Fibroblast of lung (primary cell): ENCODE measurements around the gene RAB28. TPM values are rescaled to one million over a fixed set of nuclear protein-coding genes. Genes with fewer than 3 reads are reported as not detected.

Source experiments
- DNase-seq, 2 donors: peaks; one replicate each; pipeline versions ENCODE4 v3.0.0 to v3.0.0-alpha.2; 2010; ENCODE audit warnings: low read depth in 2 of 2
- H2AFZ ChIP-seq: 2 replicates; pipeline ENCODE4 v1.5.1; 2012; ENCODE audit warnings: low read length, control low read depth, inconsistent platforms
- H3K27ac ChIP-seq: 2 replicates; pipeline ENCODE4 v1.5.1; 2011; ENCODE audit warnings: low read length, control low read depth; ENCODE audit not compliant: insufficient read depth
- H3K27me3 ChIP-seq: 2 replicates; pipeline ENCODE4 v1.5.1; 2011; ENCODE audit warnings: mild to moderate bottlenecking, low read length; ENCODE audit not compliant: control insufficient read depth, insufficient read depth
- H3K36me3 ChIP-seq: 2 replicates; pipeline ENCODE4 v1.5.1; 2011; ENCODE audit warnings: low read length; ENCODE audit not compliant: control insufficient read depth, insufficient read depth
- H3K4me1 ChIP-seq: 2 replicates; pipeline ENCODE4 v1.5.1; 2011; ENCODE audit warnings: low read length; ENCODE audit not compliant: control insufficient read depth, insufficient read depth; ENCODE audit errors: extremely low read depth
- H3K4me2 ChIP-seq: 2 replicates; pipeline ENCODE4 v1.5.1; 2011; ENCODE audit warnings: low read length, control low read depth; ENCODE audit not compliant: insufficient read depth; ENCODE audit errors: extremely low read depth
- H3K4me3 ChIP-seq, 4 experiments: fragments of 200-600 bp in 1 of 4; sonication (generic) in 1 of 4; replicated peaks in 1 of 4; 2 replicates each; pipeline ENCODE4 v1.5.1; 2011 to 2016; ENCODE audit warnings: low read length in 4 of 4, low read depth in 3 of 4, mild to moderate bottlenecking in 3 of 4, control low read depth in 2 of 4, inconsistent platforms in 1 of 4, mixed read lengths in 1 of 4; ENCODE audit not compliant: insufficient read depth in 1 of 4; ENCODE audit errors: control extremely low read depth in 1 of 4
- H3K79me2 ChIP-seq: 2 replicates; pipeline ENCODE4 v1.5.1; 2012; ENCODE audit warnings: mild to moderate bottlenecking, low read length, inconsistent platforms; ENCODE audit not compliant: control insufficient read depth, insufficient read depth
- H3K9ac ChIP-seq: 2 replicates; pipeline ENCODE4 v1.5.1; 2011; ENCODE audit warnings: mild to moderate bottlenecking, low read length, control low read depth; ENCODE audit not compliant: insufficient read depth
- H3K9me3 ChIP-seq: 2 replicates; pipeline ENCODE4 v1.5.1; 2012; ENCODE audit warnings: low read depth, low read length; ENCODE audit not compliant: control insufficient read depth, insufficient read depth
- H4K20me1 ChIP-seq: 2 replicates; pipeline ENCODE4 v1.5.1; 2011; ENCODE audit warnings: low read length; ENCODE audit not compliant: control insufficient read depth, insufficient read depth; ENCODE audit errors: extremely low read depth
- CTCF ChIP-seq, 2 donors: IDR thresholded peaks in 1 of 2; conservative IDR thresholded peaks in 1 of 2; 1 replicate in 1 of 2; 2 replicates in 1 of 2; pipeline ENCODE4 v1.5.1; 2011 to 2012; ENCODE audit warnings: low read length in 2 of 2, control low read depth in 1 of 2, inconsistent platforms in 1 of 2, low read depth in 1 of 2, mild to moderate bottlenecking in 1 of 2
- EZH2 ChIP-seq: IDR thresholded peaks from 2 replicates; pipeline ENCODE4 v1.5.1; 2012; ENCODE audit warnings: low read length, control low read depth, mild to moderate bottlenecking; ENCODE audit errors: missing control alignments
- polyA plus RNA-seq, 2 donors: library from polyadenylated mRNA; depleted of rRNA in 1 of 2; stranded (reverse) in 1 of 2; unstranded in 1 of 2; fragments of >200 nt; gene quantifications; 2 replicates each; pipeline ENCODE4 v1.2.1, GENCODE V29; 2011 to 2012; ENCODE audit warnings: missing spikeins in 1 of 2
- total RNA-seq: library from RNA; depleted of rRNA; stranded (reverse); fragments of >200 nt; gene quantifications from 2 replicates; pipeline ENCODE4 v1.2.1, GENCODE V29; 2014

RAB28 gene
- total and polyA plus RNA-seq, 2 donors (not counting 1 experiment from before 2014, with no cell fraction given) = 17.7 to 18.1 TPM

- peak in 1 of 2 donors; percentile 28 for DNase-seq
- TF ChIP-seq CTCF (conservative IDR thresholded peaks at IDR 0.05 in 1 of 2, IDR thresholded peaks at IDR 0.05 in 1 of 2; ENCODE audit: low read depth in 1 of 2, low read length in 2 of 2) = no peak
- TF ChIP-seq EZH2 = no peak
- Histone ChIP-seq H3K9ac (peak overlapping the region; percentile 97), H3K36me3 (no peaks in the 10 kb centered on the region), H3K4me3 (peak overlapping the region; percentile 76 to 91 (median 81)), H3K27ac (peak overlapping the region; percentile 98), H3K4me2 (peak overlapping the region; percentile 95), H2AFZ (peak overlapping the region; percentile 73), H3K9me3 (no peaks in the 10 kb centered on the region), H3K4me1 (no peaks in the 10 kb centered on the region), H3K27me3 (no peaks in the 10 kb centered on the region), H3K79me2 (peaks cover 18% of the 10 kb centered on the region), H4K20me1 (no peaks in the 10 kb centered on the region)
These were observed 888 bp downstream of the RAB28 start for GRCh38 chr4:13483136-13483767.

- Histone ChIP-seq H3K4me2 (peak overlapping the region; percentile 32), H3K79me2 (peaks cover 18% of the 10 kb centered on the region), H3K9ac (no peak overlapping the region), H3K4me1 (no peaks in the 10 kb centered on the region), H3K27ac (no peak overlapping the region), H3K36me3 (no peaks in the 10 kb centered on the region), H4K20me1 (no peaks in the 10 kb centered on the region), H3K9me3 (no peaks in the 10 kb centered on the region), H3K27me3 (no peaks in the 10 kb centered on the region), H2AFZ (no peak overlapping the region), H3K4me3 (no peak overlapping the region)
- DNase-seq = peak; percentile 57 to 63
- TF ChIP-seq EZH2 = no peak
- TF ChIP-seq CTCF (conservative IDR thresholded peaks at IDR 0.05 in 1 of 2, IDR thresholded peaks at IDR 0.05 in 1 of 2; ENCODE audit: low read depth in 1 of 2, low read length in 2 of 2) = no peak
These were observed 2.6 kb downstream of the RAB28 start for GRCh38 chr4:13481569-13481968.

GRCh38 chr4:13478707-13479106, 5.4 kb downstream of the RAB28 start:
- H3K9ac ChIP-seq = no peak overlapping the region
- no peak for DNase-seq
- TF ChIP-seq CTCF (conservative IDR thresholded peaks at IDR 0.05 in 1 of 2, IDR thresholded peaks at IDR 0.05 in 1 of 2; ENCODE audit: low read depth in 1 of 2, low read length in 2 of 2) (no peak), EZH2 (no peak)
- no peaks in the 10 kb centered on the region for H3K4me1 ChIP-seq
- no peaks in the 10 kb centered on the region for H3K36me3 ChIP-seq
- no peak overlapping the region for H3K4me2 ChIP-seq
- no peak overlapping the region for H3K4me3 ChIP-seq
- no peaks in the 10 kb centered on the region for H3K27me3 ChIP-seq
- H3K9me3 ChIP-seq = no peaks in the 10 kb centered on the region
- no peak overlapping the region for H2AFZ ChIP-seq
- H4K20me1 ChIP-seq = no peaks in the 10 kb centered on the region
- H3K79me2 ChIP-seq = peaks cover 18% of the 10 kb centered on the region
- H3K27ac ChIP-seq = no peak overlapping the region
